CMK (cell line): Measurements from ENCODE around the gene ARL14EPL.
"Not testable (repeated sequence)": the region's sequence is repeated elsewhere in the genome, so short reads cannot be mapped to it uniquely, and the experiment has no call there.

Experiments
- DNase-seq: peaks from one replicate; pipeline ENCODE4 v3.0.0-alpha.2; 2010; ENCODE audit warnings: low read depth

ARL14EPL gene

DNA sequence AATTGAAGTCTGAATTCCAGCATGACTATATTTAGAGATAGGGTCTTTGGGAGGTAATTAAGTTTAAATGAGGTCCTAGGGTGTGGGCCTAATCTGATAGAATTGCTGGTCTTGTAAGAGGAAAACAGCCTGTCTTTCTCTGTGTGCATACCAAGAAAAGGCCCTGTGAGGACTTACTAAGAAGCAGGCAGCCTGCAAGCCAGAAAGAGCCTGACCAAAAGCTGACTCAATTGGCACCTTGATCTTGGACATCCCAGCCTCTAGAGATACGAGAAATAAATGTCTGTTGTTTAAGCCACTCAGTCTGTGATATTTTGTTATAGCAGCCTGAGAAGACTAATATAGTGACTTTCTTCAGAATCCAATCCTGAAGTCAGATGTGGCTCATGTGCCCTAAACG lies 14.6 kb downstream of the ARL14EPL start:
- DNase-seq: no peak

DNA sequence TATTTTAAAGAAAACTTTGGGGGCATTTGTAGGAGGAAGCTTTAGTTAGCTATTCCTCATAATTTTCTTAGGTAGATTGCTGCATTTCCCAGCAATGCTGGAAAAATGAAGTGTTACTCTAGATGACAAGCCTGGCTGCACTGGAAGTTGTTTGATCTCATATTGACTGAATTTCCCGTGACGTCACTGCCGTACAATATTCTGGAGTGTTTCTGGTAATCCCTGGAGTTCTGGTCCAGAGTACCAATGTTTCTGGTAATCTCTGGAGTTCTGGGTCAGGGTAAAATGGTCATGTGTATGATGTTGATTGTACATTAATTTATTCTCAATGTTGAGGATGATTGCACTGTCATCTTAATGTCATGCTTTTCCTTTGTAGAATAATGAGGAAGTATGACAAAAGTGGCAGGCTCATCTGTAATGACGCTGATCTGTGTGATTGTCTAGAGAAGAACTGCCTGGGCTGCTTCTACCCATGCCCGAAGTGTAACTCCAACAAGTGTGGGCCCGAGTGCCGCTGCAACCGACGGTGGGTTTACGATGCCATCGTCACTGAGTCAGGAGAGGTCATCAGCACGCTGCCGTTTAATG lies 26.2 kb downstream of the ARL14EPL start:
- DNase-seq: no peak

GRCh38 chr5:116062352-116062751 lies 30.1 kb downstream of the ARL14EPL start:
- no peak for DNase-seq

DNA sequence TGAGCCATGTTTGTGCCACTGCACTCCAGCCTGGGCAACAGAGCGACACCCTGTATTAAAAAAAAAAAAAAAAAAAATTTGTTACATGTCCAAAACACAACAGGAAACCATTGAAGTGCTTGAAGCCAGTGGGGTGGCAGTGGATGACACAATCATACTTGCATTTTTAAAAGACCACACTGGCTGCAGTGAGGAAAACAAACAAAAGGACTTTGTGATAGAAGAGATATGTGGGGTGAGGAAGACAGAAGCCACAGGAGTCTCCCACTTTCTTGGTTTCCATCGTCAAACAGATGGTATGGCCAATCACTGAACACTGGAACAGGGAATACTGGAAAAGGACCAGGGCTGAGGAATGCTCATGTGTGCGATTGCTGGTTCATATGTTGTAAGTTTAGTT lies 31.7 kb downstream of the ARL14EPL start:
- no peak for DNase-seq

DNA sequence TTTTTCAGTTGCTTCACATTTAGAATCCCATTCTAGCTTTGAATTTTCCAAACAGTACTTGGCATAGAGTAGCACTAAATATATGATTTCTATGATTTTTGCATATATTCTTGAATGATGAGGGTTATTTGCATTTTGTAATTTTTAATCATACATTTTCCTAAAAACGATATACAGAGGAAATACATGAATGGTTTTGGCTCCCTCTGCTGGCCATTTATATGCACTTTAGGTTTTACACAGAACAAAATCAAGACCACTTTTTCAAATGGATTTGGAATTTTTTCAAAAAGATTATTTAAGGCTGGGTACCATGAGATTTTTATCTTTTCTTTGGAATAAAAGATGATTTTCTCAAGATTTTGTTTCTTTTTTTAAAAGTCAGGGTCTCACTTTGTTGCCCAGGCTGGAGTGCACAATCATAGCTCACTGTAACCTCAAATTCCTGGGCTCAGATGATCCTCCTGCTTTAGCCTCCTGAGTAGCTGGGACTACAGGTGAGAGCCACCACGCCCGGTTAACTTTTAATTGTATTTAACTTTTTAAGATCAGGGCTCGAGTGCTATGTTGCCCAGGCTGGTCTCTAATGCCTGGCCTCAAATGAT lies 35.9 kb downstream of the ARL14EPL start:
- DNase-seq: no peak

- DNase-seq: no peak
Measured at GRCh38 chr5:116071211-116071610, 38.9 kb downstream of the ARL14EPL start.

GRCh38 chr5:116075191-116075831 lies 43.0 kb downstream of the ARL14EPL start:
- no peak for DNase-seq

DNA sequence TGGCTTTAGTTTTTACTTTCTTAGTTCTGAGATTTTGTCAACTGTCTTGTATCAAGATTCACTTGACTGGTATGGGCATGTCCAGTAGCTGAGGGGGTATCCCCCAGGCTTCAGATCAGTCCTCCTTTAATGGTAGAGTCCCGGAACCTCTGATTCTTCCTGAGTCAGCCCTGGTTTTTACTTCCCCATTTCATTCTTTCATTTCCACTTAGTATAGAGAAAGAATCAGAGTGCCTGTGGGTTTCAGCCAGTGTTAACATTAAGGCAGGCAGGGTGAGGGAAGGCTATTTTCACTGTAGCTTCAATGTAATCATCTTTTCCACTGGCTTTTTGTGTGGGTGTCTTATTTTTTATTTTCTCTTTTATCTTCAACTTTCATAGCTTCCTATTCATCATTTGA lies 44.2 kb downstream of the ARL14EPL start:
- DNase-seq: no peak

DNA sequence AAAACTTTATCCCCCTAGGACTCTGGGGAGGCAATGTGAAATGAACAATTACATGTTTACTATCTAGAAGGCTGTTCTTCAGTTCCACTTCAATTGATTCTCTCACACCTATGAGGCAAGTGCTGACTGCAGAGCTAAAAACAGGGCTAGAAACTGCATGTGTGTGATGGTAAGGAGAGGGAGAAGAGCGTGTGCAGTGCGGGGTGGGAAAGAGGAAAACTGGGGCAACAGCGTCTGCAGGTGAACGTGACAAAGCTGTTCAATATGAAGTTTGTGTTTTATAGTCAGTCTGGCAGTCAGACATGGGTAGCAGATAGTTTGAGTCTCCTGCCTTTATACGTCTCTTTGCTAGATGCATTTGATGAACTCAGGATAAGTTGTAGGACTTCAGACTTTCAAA lies 45.9 kb downstream of the ARL14EPL start:
- no peak for DNase-seq

- DNase-seq: no peak
Measured at GRCh38 chr5:116084287-116084691, 52.0 kb downstream of the ARL14EPL start.

DNA sequence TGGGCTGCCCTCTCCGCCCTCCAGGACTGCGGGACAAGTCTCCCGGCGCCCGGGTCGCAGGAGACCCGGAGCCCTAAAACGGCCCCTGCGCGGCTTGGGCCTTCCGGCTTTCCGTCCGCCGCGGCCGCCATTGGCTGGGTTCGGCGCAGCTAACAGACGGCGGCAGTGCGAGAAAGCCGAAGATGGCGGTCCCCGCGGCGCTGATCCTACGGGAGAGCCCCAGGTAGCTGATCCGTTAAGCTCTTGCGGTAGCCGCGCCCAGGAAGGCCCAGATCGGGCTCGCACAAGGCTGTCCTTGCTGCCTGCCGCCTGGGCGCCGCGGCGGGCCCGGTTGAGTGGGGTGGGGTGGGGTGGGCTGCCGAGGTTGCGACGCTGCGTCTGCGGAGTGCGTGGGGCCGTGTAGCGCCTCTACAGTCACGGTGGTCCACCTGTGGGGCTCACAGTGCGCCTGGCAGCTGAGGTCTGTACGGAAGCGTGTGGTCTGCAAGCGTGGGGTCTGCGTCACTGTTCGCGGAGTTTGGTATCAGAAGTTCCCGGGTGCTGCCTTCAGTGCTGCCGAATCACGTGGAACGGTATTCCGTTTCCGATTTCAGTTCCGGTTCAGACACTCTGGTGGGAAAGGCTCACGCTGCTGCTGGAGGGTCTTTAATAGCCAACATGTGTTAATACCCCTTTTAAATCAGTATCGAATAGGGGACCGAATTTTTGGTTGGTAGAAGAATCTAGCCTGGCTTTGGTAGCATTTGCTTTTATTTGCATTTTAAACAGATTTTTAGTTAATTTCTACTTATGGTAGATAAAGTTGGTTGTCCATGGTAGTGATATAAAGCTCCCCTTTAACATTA lies 52.8 kb downstream of the ARL14EPL start, which contains the start of gene COMMD10:
Gene COMMD10 (plus strand): TSS at position 155 of the 845 bp plus-strand sequence.
- peak; percentile 56 for DNase-seq

DNA sequence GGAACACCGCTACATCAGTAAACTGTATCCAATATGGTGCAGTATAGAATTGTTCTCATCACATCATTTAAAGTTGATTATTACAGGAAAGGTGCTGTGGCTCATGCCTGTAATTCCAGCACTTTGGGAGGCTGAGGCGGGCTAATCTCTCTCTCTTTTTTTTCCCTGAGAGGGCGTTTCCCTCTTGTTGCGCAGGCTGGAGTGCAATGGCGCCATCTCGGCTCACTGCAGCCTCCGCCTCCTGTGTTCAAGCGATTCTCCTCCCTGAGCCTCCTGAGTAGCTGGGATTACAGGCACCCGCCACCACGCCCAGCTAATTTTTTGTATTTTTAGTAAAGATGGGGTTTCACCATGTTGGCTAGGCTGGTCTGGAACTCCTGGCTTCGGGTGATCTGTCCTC lies 54.0 kb downstream of the ARL14EPL start:
- not testable (repeated sequence) for DNase-seq

DNA sequence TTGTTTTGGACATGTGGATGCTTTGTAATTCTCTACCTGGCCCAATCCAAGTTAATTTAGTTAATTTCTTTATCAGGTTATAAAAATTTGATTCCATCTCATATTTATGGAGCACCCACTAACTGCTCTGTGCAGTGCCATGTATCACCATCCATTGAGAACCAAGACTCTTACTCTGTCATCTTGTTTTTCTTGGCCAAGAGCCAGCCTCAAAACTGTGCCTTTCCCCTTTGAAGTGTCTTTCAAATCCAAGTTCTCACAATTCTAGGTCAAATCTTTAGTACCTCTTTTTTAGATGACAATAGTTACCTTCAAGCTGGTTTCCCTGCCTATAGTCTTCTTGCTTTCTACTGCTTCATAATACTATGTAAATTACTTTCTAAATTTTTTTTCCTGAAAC lies 55.8 kb downstream of the ARL14EPL start:
- no peak for DNase-seq

- DNase-seq: no peak
Measured at GRCh38 chr5:116090302-116090701, 58.0 kb downstream of the ARL14EPL start.

GRCh38 chr5:116091416-116091815 lies 59.1 kb downstream of the ARL14EPL start:
- DNase-seq: no peak

DNA sequence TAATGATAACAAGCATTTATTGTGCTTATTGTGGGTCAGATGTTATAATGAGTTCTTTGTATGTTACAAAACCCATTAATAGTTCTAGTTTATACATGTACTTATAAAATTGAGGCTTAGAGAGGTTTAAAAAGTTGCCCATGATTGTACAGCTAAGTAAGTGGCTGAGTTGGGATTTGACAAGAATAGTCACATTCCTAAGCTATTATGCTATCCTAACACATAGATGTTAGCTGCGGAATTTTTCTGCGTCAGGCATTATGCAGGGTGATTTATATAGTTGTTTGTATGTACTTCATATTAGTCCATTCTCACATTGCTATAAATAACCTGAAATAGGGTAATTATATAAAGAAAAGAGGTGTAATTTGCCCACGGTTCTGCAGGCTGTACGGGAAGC lies 65.0 kb downstream of the ARL14EPL start:
- DNase-seq: no peak

DNA sequence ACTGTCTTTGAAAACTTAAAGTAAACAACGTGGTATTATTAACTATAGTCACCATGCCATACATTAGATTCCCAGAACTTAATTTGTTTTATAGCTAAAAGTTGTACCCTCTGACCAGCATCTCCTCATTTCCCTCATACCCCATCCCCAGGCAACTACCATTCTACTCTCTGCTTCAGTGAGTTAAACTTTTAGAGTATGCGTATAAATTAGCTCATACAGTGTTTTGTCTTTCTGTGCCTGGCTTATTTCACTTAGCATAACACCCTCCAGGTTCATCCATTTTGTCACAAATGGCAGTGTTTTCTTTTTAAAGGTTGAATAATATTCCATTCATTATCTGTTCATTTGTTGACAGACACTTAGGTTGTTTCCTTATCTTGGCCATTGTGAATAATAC lies 66.7 kb downstream of the ARL14EPL start:
- DNase-seq: no peak

DNA sequence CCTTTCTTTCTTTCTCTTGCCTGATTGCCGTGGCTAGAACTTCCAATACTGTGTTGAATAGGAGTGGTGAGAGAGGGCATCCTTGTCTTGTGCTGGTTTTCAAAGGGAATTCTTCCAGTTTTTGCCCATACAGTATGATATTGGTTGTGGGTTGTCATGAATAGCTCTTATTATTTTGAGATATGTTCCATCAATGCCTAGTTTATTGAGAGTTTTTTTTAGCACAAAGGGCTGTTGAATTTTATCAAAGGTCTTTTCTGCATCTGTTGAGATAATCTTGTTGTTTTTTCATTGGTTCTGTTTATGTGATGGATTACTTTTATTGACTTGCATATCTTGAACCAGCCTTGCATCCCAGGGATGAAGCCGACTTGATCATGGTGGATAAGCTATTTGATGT lies 72.7 kb downstream of the ARL14EPL start:
- not testable (repeated sequence) for DNase-seq
